GM21576 (cell line): ENCODE data around the gene RPL7L1.
"Not testable (repeated sequence)": the region's sequence is repeated elsewhere in the genome, so short reads cannot be mapped to it uniquely, and the experiment has no call there.

ENCODE experiments used
- ATAC-seq: cut with Tn5 transposase; IDR thresholded peaks from one replicate; pipeline ENCODE4 v1.9.1; 2021; ENCODE audit warnings: mild to moderate bottlenecking, moderate library complexity; ENCODE audit not compliant: unreplicated experiment

RPL7L1 gene

GRCh38 chr6:42879372-42880239, at the start of gene RPL7L1:
Gene RPL7L1 (plus strand): TSS chr6:42879616. CDS start chr6:42879911, 295 bp downstream.
- peak; percentile 83 for ATAC-seq

DNA sequence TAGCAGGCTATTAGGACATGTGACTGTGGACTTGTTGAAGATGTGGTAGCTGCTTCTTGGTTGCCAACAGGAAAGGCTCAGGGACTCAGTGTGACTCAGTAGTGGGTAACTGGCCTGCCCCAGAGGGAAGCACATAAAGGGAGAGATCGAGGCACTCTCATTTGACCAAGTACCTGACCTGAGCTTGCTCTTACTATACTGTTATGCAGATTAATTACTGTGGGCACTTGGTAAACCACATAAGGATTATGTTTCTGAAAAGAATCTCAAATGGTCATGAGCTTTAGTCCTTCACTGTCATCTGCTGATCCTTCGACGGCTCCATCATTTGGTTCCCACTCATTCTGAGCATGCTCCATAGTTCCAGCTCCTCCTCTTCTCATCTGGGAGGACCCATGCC, 48.2 kb upstream of the RPL7L1 start:
- ATAC-seq = no peak

GRCh38 chr6:42834056-42834455, 45.4 kb upstream of the RPL7L1 start:
- ATAC-seq = no peak

GRCh38 chr6:42841844-42842584, 37.4 kb upstream of the RPL7L1 start:
- ATAC-seq = no peak

DNA sequence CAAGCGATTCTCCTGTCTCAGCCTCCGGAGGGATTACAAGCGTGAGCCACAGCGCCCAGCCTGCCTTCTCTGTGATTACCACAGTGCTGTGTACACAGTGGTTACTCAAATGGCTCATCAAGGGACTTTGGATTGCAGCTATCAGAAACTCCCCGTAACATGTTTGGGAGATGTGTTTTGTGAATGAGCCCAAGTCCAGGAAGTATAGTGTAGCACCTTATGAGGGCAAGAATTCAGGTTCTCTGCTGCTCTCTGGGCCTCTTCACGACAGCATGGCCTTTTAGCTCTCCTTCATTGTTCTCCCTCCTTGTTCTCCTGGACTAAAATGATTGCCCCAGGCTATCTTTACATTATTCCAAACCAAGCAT, 34.1 kb upstream of the RPL7L1 start:
- ATAC-seq = no peak

DNA sequence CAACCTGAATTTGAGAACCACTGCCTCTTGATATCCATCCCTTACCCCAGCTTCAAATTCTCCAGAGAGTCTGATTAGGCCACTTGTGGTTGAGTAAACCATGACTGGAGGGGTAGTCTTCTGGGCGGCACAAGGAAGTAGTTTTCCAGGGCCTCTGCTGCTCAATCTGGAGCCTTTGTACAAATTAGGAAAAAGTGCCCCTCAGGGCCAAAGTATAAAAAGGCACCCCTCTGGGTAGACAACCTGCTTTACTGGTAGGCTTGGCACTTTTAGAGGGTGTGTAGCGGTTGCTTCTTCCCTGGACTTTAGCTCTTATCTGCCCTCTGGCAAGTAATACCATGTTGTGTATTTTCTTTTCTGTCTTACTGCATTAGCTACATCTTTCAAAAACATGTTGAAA, 32.9 kb upstream of the RPL7L1 start:
- no peak for ATAC-seq

GRCh38 chr6:42848700-42849099, 30.7 kb upstream of the RPL7L1 start:
- no peak for ATAC-seq

- no peak for ATAC-seq
Observed at GRCh38 chr6:42851599-42851998, 27.8 kb upstream of the RPL7L1 start.

DNA sequence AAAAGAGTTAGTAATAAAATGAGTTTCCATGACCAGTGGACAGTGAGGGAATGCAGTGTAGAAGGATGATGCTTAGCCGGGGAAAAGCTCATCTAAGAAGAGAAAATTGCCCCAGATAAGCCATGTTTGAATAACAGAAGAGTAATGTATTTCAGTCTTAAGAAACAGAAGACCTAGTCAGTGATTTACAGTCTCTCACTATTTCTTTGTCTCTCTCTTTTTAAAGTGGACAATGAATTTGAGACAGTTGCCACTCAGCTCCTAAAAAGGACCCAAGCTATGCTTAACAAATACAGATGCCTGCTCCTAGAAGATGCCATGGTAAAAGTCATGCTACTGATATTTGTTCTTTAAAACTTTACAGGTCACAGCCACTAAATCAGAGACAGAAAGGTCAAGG, 19.4 kb upstream of the RPL7L1 start:
- no peak for ATAC-seq

GRCh38 chr6:42860481-42860880, 18.9 kb upstream of the RPL7L1 start:
- ATAC-seq = no peak

- ATAC-seq = no peak
Observed at GRCh38 chr6:42864602-42865001, 14.8 kb upstream of the RPL7L1 start.

- no peak for ATAC-seq
Observed at GRCh38 chr6:42870145-42870936, 9.1 kb upstream of the RPL7L1 start.

- ATAC-seq = no peak
Observed at GRCh38 chr6:42871711-42872110, 7.7 kb upstream of the RPL7L1 start.

DNA sequence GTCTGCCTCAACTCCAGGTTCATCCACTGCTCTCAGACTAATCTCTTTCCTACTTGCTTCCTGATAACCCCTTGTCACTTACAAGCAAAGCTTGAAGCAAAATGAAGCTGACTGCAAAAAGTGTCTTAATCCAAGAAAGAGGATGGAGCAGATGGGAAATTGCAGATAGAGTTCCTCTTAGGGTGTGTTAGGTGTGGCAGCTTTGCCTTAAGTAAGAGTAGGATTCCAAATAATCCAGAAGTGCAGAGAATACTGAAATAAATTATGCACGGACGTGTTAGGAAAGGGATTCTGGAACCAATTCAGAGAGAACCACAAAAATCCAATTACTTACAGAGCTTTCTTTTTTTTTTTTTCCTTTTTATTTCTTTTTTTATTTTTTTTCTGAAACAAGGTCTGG, 6.1 kb upstream of the RPL7L1 start:
- ATAC-seq = no peak

DNA sequence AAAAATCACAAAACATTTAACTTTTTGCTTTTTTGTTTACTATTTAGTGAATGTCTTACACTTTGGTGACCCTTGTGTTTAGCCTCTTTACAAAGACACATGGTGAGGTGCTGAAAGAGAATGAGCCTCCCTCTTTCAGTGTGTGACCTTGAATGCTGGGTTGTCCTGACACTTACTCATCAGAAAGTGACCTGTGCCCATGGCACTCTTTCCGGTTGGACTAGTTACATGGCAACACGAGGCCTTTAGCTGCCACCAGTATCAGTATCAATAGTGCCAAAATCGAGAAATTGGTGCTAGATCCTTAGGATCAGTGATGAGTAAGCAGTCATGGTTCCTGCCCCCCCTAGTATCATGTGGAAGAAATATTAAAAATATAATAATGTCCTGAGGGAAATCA, 1.7 kb upstream of the RPL7L1 start:
- no peak for ATAC-seq

DNA sequence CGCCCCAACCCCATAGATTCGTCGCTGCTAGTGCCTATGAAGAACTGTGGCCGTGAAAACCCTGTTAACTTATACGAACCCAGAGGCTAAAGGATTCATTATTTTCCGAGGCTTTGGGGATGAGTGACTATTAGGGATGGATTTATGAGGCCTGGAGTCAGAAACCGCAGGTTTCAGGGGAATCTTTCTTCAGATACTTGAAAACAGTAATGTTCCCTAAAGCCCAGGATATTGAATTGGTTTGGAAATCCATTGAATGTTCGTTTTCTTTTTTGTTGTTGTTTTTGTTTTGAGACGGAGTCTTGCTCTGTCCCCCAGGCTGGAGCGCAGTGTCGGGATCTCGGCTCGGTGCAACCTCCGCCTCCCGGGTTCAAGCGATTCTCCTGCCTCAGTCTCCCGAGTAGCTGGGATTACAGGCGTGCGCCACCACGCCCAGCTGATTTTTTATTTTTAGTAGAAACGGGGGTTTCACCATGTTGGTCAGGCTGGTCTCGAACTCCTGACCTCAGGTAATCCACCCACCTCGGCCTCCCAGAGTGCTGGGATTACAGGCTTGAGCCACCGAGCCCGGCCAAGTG, 913 bp downstream of the RPL7L1 start:
- ATAC-seq = not testable (repeated sequence)

DNA sequence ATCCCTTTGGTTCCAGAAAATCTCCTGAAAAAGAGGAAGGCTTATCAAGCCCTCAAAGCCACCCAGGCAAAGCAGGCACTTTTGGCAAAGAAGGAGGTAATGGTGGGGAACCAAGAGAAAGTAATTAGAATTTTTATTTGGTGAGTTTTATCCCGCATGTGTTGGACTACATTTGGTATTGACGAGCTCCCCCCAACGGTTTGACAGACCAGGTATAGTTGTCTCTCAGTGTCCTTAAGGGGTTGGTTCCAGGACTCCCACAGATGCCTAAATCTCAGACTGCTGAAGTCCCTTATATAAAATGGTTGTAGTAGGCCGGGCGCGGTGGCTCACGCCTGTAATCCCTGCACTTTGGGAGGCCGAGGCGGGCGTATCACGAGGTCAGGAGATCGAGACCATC, 1.5 kb downstream of the RPL7L1 start:
- not testable (repeated sequence) for ATAC-seq

GRCh38 chr6:42885702-42886101, 6.3 kb downstream of the RPL7L1 start:
- no peak for ATAC-seq

DNA sequence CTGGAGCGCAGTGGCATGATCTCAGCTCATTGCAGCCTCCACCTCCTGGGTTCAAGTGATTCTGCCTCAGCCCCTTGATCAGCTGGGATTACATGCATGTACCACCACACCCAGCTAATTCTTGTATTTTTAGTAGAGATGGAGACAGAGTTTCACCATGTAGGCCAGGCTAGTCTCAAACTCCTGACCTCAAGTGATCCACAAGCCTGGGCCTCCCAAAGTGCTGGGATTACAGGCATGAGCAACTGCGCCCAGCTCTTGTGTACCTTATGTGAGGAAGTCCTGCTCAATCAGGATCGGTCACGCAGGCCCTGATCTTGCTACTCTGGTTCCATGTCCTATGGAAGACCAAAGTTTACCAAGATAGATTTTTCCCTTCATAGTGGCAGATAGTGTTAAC, 8.8 kb downstream of the RPL7L1 start:
- not testable (repeated sequence) for ATAC-seq

DNA sequence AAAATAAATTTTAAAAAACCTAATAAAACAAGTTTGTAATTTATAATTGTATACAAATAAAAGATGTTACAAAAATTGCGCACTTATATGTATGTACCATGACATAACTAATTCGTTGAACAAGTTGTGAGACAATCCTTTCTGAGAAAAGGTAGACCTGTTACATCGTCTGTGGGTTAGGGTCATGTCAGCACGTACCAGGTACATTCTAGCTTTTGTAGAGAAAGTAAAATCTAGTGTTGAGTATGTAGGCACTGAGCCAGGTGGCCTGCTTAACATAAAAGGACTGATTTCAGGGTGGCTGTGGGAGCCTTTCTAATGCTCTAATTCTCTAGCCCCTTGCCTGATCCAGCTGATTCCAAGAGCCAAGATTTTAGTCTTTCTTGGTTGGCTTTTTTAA, 10.4 kb downstream of the RPL7L1 start:
- no peak for ATAC-seq
